GM12878 (cell line): ENCODE measurements around the gene LRRC73. TPM values are rescaled to one million over a fixed set of nuclear protein-coding genes. Genes with fewer than 3 reads are reported as not detected.

Source experiments
- E2F8 ChIP-seq: fragments of 450-650 bp; IDR thresholded peaks from 2 replicates; pipeline ENCODE4 v1.6.1; 2018; ENCODE audit warnings: mild to moderate bottlenecking, low read depth, moderate library complexity; ENCODE audit not compliant: partially characterized antibody
- ZBTB4 ChIP-seq: fragments of 450-650 bp; formaldehyde crosslinking; IDR thresholded peaks from 2 replicates; pipeline ENCODE4 v1.4.0; 2022; ENCODE audit warnings: mild to moderate bottlenecking, moderate library complexity
- ZBTB40 ChIP-seq: fragments of 450-650 bp; IDR thresholded peaks from 2 replicates; pipeline ENCODE4 v1.6.1; 2016; ENCODE audit warnings: mild to moderate bottlenecking, moderate library complexity, borderline replicate concordance
- polyA plus RNA-seq, 11 experiments: library from polyadenylated mRNA; depleted of rRNA in 4 of 11; unstranded in 6 of 11; stranded (reverse) in 5 of 11; fragments of >200 nt; fragmentation: Nextera tagmentation in 4 of 11; fragmentation: Illumina TruSeq in 1 of 11; extraction: Ambion mirVana in 4 of 11; extraction: Trizol in 1 of 11; gene quantifications; 1 replicate in 1 of 11; 2 replicates in 10 of 11; pipeline versions ENCODE4 v1.2.1 to v1.2.3, GENCODE V29; 2011 to 2016; ENCODE audit warnings: inconsistent platforms in 2 of 11, missing spikeins in 2 of 11, low read depth in 1 of 11
- total RNA-seq, 4 experiments: library from RNA; depleted of rRNA in 3 of 4; stranded (reverse); fragments of >200 nt in 3 of 4; fragmentation: Illumina TruSeq in 1 of 4; extraction: Trizol in 1 of 4; gene quantifications; 2 replicates each; pipeline versions ENCODE4 v1.2.1 to v1.2.3, GENCODE V29; 2013 to 2021

Gene LRRC73
- total and polyA plus RNA-seq, 10 of the 15 experiments (the other 5 are each of a cell fraction or from before 2014, with no cell fraction given) = 0.13 TPM; not detected in 9

- TF ChIP-seq ZBTB40 = no peak
- TF ChIP-seq E2F8 = no peak
- no peak for TF ChIP-seq ZBTB4
- TF ChIP-seq, all 136 proteins: peak for 1
These were observed 5.7 kb upstream of the LRRC73 start (continued) for GRCh38 chr6:43515808-43516207.
